GM12878 (cell line): ENCODE measurements around the gene PRKAB1. TPM values are rescaled to one million over a fixed set of nuclear protein-coding genes. Genes with fewer than 3 reads are reported as not detected.

Experiments
- ATAC-seq: fragments of 200-7000 bp; cut with Tn5 transposase; 3 replicates; pipeline ENCODE4 v1.9.1; 2020; ENCODE audit warnings: mild to moderate bottlenecking, moderate library complexity
- BruUV-seq: library from RNA; stranded (reverse); fragments of 400-500 nt; replicated peaks from 2 replicates; lab custom pipeline; 2021; lab: Mats Ljungman, UMichigan
- CTCF ChIA-PET: fragments of 300-600 bp; sonication (Branson Sonifier 250); formaldehyde crosslinking; extraction: SDS; loops from one replicate; lab custom pipeline; 2021; ENCODE audit warnings: inconsistent platforms; lab: Yijun Ruan, JAX
- POLR2A ChIA-PET: fragments of 350-600 bp; formaldehyde crosslinking; extraction: SDS; loops from one replicate; lab custom pipeline; 2021; ENCODE audit warnings: inconsistent platforms; lab: Charles Lee
- RAD21 ChIA-PET: fragments of 300-600 bp; sonication (Branson Sonifier 250); formaldehyde crosslinking; loops from one replicate; lab custom pipeline; 2023; ENCODE audit warnings: antibody characterized with exemption; ENCODE audit not compliant: unreplicated experiment; lab: Charles Lee
- SMC1A ChIA-PET: fragments of 300-600 bp; sonication (Branson Sonifier 250); formaldehyde crosslinking; loops from one replicate; lab custom pipeline; 2023; ENCODE audit not compliant: unreplicated experiment, uncharacterized antibody; lab: Charles Lee
- DNase-seq: peaks from one replicate; pipeline ENCODE4 v3.0.0-alpha.2; 2011; ENCODE audit warnings: low read depth, low spot score
- FAIRE-seq: peaks from 3 replicates; lab custom pipeline; 2011; peaks lifted over from hg19 to GRCh38; lab: Jason Lieb, UNC
- H2AFZ ChIP-seq: 2 replicates; pipeline ENCODE4 v1.6.0; 2011; ENCODE audit warnings: low read depth, low read length, control low read depth; ENCODE audit not compliant: control insufficient read depth
- H3K27ac ChIP-seq: 2 replicates; pipeline ENCODE4 v1.5.1; 2011; ENCODE audit warnings: control low read depth; ENCODE audit not compliant: control insufficient read depth, insufficient read depth
- H3K27me3 ChIP-seq, 2 experiments: replicated peaks in 1 of 2; 2 replicates each; pipeline versions ENCODE4 v1.6.0 to v1.6.1; 2011; ENCODE audit warnings: low read length in 1 of 2; ENCODE audit not compliant: control insufficient read depth in 2 of 2, insufficient read depth in 2 of 2
- H3K36me3 ChIP-seq, 2 experiments: 2 replicates each; pipeline ENCODE4 v1.5.1; 2011; ENCODE audit warnings: low read length in 1 of 2; ENCODE audit not compliant: control insufficient read depth in 2 of 2, insufficient read depth in 2 of 2
- H3K4me1 ChIP-seq: 2 replicates; pipeline ENCODE4 v1.6.1; 2011; ENCODE audit warnings: mild to moderate bottlenecking, low read length, moderate library complexity, mixed read lengths; ENCODE audit not compliant: control insufficient read depth, insufficient read depth
- H3K4me2 ChIP-seq: 2 replicates; pipeline ENCODE4 v1.6.0; 2011; ENCODE audit warnings: control low read depth; ENCODE audit not compliant: control insufficient read depth, insufficient read depth
- H3K4me3 ChIP-seq: fragments of 200-600 bp; sonication (generic); 2 replicates; pipeline ENCODE4 v1.5.1; 2016
- H3K79me2 ChIP-seq: 2 replicates; pipeline ENCODE4 v1.6.0; 2011; ENCODE audit warnings: low read length; ENCODE audit not compliant: control insufficient read depth, insufficient read depth
- H3K9ac ChIP-seq: 2 replicates; pipeline ENCODE4 v1.8.0; 2011; ENCODE audit warnings: low read length, control low read depth, mixed read lengths; ENCODE audit not compliant: control insufficient read depth, insufficient read depth
- H3K9me3 ChIP-seq: replicated peaks from 3 replicates; pipeline ENCODE4 v1.5.1; 2011; ENCODE audit warnings: mild to moderate bottlenecking, low read length; ENCODE audit not compliant: control insufficient read depth, insufficient read depth
- H4K20me1 ChIP-seq: 2 replicates; pipeline ENCODE4 v1.6.0; 2011; ENCODE audit not compliant: control insufficient read depth, insufficient read depth
- EZH2 ChIP-seq: IDR thresholded peaks from 2 replicates; pipeline ENCODE4 v1.6.1; 2012; ENCODE audit warnings: low read depth, mild to moderate bottlenecking, control low read depth, inconsistent platforms, low read length, borderline replicate concordance; ENCODE audit not compliant: control insufficient read depth
- KLF5 ChIP-seq: fragments of 450-650 bp; IDR thresholded peaks from 2 replicates; pipeline ENCODE4 v1.6.1; 2014; ENCODE audit warnings: mild to moderate bottlenecking; ENCODE audit not compliant: partially characterized antibody
- NBN ChIP-seq: fragments of 450-650 bp; IDR thresholded peaks from 2 replicates; pipeline ENCODE4 v1.6.1; 2016
- RAD21 ChIP-seq: IDR thresholded peaks from 2 replicates; pipeline ENCODE4 v1.6.1; 2011; ENCODE audit warnings: mild to moderate bottlenecking, low read depth, low read length, moderate library complexity; ENCODE audit not compliant: insufficient read depth
- SMC3 ChIP-seq: IDR thresholded peaks from 2 replicates; pipeline ENCODE4 v1.6.1; 2011; ENCODE audit warnings: low read length, improper control_type of control experiment, borderline replicate concordance
- ZNF274 ChIP-seq: IDR thresholded peaks from one replicate; pipeline ENCODE4 v1.8.0; 2011; ENCODE audit not compliant: insufficient read length, insufficient read depth
- ZNF592 ChIP-seq: fragments of 450-650 bp; IDR thresholded peaks from 2 replicates; pipeline ENCODE4 v1.6.1; 2017; ENCODE audit warnings: mild to moderate bottlenecking, moderate library complexity
- WGBS: methylation state at CpG from one replicate; pipeline ENCODE4 v1.1.6; 2016; ENCODE audit warnings: low lambda C conversion rate; ENCODE audit not compliant: insufficient replicate concordance, insufficient coverage; ENCODE audit errors: missing lambda C conversion rate; 5-methylcytosine and 5-hydroxymethylcytosine counted together
- in situ Hi-C: fragments of 300-500 bp; cut with MboI; formaldehyde crosslinking; loops from 9 replicates; pipeline ENCODE4 v1.14.3; 2018; ENCODE audit warnings: mixed read lengths
- intact Hi-C: fragments of 100-400 bp; cut with micrococcal nuclease; formaldehyde crosslinking; loops from one replicate; pipeline ENCODE4 v1.14.2; 2022; ENCODE audit not compliant: unreplicated experiment
- polyA plus RNA-seq, 11 experiments: library from polyadenylated mRNA; depleted of rRNA in 4 of 11; unstranded in 6 of 11; stranded (reverse) in 5 of 11; fragments of >200 nt; fragmentation: Nextera tagmentation in 4 of 11; fragmentation: Illumina TruSeq in 1 of 11; extraction: Ambion mirVana in 4 of 11; extraction: Trizol in 1 of 11; gene quantifications; 1 replicate in 1 of 11; 2 replicates in 10 of 11; pipeline versions ENCODE4 v1.2.1 to v1.2.3, GENCODE V29; 2011 to 2016; ENCODE audit warnings: inconsistent platforms in 2 of 11, missing spikeins in 2 of 11, low read depth in 1 of 11
- total RNA-seq, 4 experiments: library from RNA; depleted of rRNA in 3 of 4; stranded (reverse); fragments of >200 nt in 3 of 4; fragmentation: Illumina TruSeq in 1 of 4; extraction: Trizol in 1 of 4; gene quantifications; 2 replicates each; pipeline versions ENCODE4 v1.2.1 to v1.2.3, GENCODE V29; 2013 to 2021
- TF ChIP-seq, protein P1 (sequence below): fragments of 450-650 bp; formaldehyde crosslinking; IDR thresholded peaks from 2 replicates; pipeline ENCODE4 v1.4.0; 2022; ENCODE audit warnings: mild to moderate bottlenecking, moderate library complexity

The PRKAB1 gene
- total and polyA plus RNA-seq, 10 of the 15 experiments (the other 5 are each of a cell fraction or from before 2014, with no cell fraction given) = 24.6 to 85.0 (median 50.6) TPM

GRCh38 chr12:119710965-119711551 lies 43.1 kb downstream of the PRKAB1 start:
- FAIRE-seq (no peak), DNase-seq (no peak), ATAC-seq (no peak)
- Histone ChIP-seq H3K36me3 (peaks cover 16 to 22% of the 10 kb centered on the region in 2 experiments), H3K9me3 (no peaks in the 10 kb centered on the region), H3K27ac (no peak overlapping the region), H4K20me1 (no peaks in the 10 kb centered on the region), H3K4me3 (no peak overlapping the region), H2AFZ (no peak overlapping the region), H3K4me2 (no peak overlapping the region), H3K4me1 (no peaks in the 10 kb centered on the region), H3K27me3 (no peaks in the 10 kb centered on the region), H3K9ac (no peak overlapping the region), H3K79me2 (no peaks in the 10 kb centered on the region)
- POLR2A ChIA-PET = interaction anchor here (0.6 kb wide), 1 partner anchor 487 kb away, joined by 5 read pairs; no protein-coding TSS in a partner anchor
- 95% methylated on average over 15 of the region's 15 CpGs for WGBS
- SMC1A ChIA-PET = no interaction called here
- intact Hi-C loops (no loop called here), in situ Hi-C loops (no loop called here)
- RAD21 ChIA-PET = no interaction called here
- no TSS peak for BruUV-seq
- CTCF ChIA-PET = interaction anchor here (1.1 kb wide), 1 partner anchor 43 kb away, joined by 3 read pairs; the partner anchor contains the start of gene PRKAB1
- TF ChIP-seq ZNF274 = no peak
- no peak for TF ChIP-seq NBN
- no peak for TF ChIP-seq EZH2
- TF ChIP-seq, all 136 proteins: peak for 0

GRCh38 chr12:119711693-119712092 lies 43.8 kb downstream of the PRKAB1 start:
- 99% methylated on average over 4 of the region's 4 CpGs for WGBS
- DNase-seq = no peak
- in situ Hi-C loops = no loop called here
- Histone ChIP-seq H3K9ac (no peak overlapping the region), H3K9me3 (no peaks in the 10 kb centered on the region), H3K4me1 (no peaks in the 10 kb centered on the region), H3K4me3 (no peak overlapping the region), H3K27ac (no peak overlapping the region), H2AFZ (no peak overlapping the region), H4K20me1 (no peaks in the 10 kb centered on the region), H3K27me3 (no peaks in the 10 kb centered on the region), H3K36me3 (peaks cover 16 to 23% of the 10 kb centered on the region in 2 experiments), H3K79me2 (no peaks in the 10 kb centered on the region), H3K4me2 (no peak overlapping the region)
- ChIA-PET SMC1A (no interaction called here), RAD21 (no interaction called here), POLR2A (no interaction called here), CTCF (interaction anchor here (1.1 kb wide), 1 partner anchor 43 kb away, joined by 3 read pairs; the partner anchor contains the start of gene PRKAB1)
- intact Hi-C loops = no loop called here
- no TSS peak for BruUV-seq
- no peak for FAIRE-seq
- ATAC-seq = no peak
- TF ChIP-seq SMC3 = no peak
- TF ChIP-seq ZNF592 = no peak
- TF ChIP-seq RAD21 = no peak
- TF ChIP-seq, protein P1, sequence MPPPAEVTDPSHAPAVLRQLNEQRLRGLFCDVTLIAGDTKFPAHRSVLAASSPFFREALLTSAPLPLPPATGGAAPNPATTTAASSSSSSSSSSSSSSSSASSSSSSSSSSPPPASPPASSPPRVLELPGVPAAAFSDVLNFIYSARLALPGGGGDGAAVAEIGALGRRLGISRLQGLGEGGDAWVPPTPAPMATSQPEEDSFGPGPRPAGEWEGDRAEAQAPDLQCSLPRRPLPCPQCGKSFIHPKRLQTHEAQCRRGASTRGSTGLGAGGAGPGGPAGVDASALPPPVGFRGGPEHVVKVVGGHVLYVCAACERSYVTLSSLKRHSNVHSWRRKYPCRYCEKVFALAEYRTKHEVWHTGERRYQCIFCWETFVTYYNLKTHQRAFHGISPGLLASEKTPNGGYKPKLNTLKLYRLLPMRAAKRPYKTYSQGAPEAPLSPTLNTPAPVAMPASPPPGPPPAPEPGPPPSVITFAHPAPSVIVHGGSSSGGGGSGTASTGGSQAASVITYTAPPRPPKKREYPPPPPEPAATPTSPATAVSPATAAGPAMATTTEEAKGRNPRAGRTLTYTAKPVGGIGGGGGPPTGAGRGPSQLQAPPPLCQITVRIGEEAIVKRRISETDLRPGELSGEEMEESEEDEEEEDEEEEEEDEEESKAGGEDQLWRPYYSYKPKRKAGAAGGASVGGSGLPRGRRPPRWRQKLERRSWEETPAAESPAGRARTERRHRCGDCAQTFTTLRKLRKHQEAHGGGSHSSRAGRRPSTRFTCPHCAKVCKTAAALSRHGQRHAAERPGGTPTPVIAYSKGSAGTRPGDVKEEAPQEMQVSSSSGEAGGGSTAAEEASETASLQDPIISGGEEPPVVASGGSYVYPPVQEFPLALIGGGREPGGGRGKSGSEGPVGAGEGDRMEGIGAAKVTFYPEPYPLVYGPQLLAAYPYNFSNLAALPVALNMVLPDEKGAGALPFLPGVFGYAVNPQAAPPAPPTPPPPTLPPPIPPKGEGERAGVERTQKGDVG (CRISPR knock-in tag) = no peak
- no peak for TF ChIP-seq KLF5
